Naive thymus-derived CD4-positive, alpha-beta T cell (primary cell): ENCODE data around the gene PLEKHM3. TPM values are rescaled to one million over a fixed set of nuclear protein-coding genes. Genes with fewer than 3 reads are reported as not detected.
A peak's percentile ranks its signal among the peaks of the same experiment; 100 is the strongest.

Source experiments
- ATAC-seq: fragments of 150-1000 bp; cut with Tn5 transposase; 2 replicates; pipeline ENCODE4 v1.10.0; 2021; ENCODE audit warnings: mild to moderate bottlenecking, moderate library complexity
- CTCF ChIA-PET: fragments of 350-600 bp; sonication (Branson Sonifier 250); formaldehyde crosslinking; loops from one replicate; lab custom pipeline; 2021; ENCODE audit warnings: antibody characterized with exemption; lab: Charles Lee
- POLR2A ChIA-PET: fragments of 350-600 bp; sonication (Branson Sonifier 250); formaldehyde crosslinking; loops from one replicate; lab custom pipeline; 2021; ENCODE audit warnings: antibody characterized with exemption, inconsistent platforms; lab: Charles Lee
- DNase-seq, 9 donors: peaks; one replicate each; pipeline versions ENCODE4 v3.0.0 to v3.0.0-alpha.2; 2020 to 2022; ENCODE audit warnings: mixed read lengths in 1 of 9
- H3K27ac ChIP-seq: one replicate; pipeline ENCODE4 v1.7.0; 2013; ENCODE audit warnings: mild to moderate bottlenecking, low read depth, low read length, moderate library complexity
- H3K27me3 ChIP-seq, 2 donors: one replicate each; pipeline ENCODE4 v1.7.0; 2013; ENCODE audit warnings: low read length in 2 of 2, mild to moderate bottlenecking in 2 of 2, moderate library complexity in 2 of 2; ENCODE audit not compliant: control insufficient read depth in 2 of 2, insufficient read depth in 2 of 2
- H3K36me3 ChIP-seq, 3 experiments: 1 replicate in 2 of 3; 2 replicates in 1 of 3; pipeline ENCODE4 v1.7.0; 2013; ENCODE audit warnings: low read length in 3 of 3, mild to moderate bottlenecking in 3 of 3, moderate library complexity in 1 of 3; ENCODE audit not compliant: insufficient read depth in 3 of 3, control insufficient read depth in 2 of 3
- H3K4me1 ChIP-seq, 2 donors: one replicate each; pipeline ENCODE4 v1.7.0; 2013; ENCODE audit warnings: low read length in 2 of 2, mild to moderate bottlenecking in 2 of 2, moderate library complexity in 1 of 2; ENCODE audit not compliant: control insufficient read depth in 2 of 2, insufficient read depth in 2 of 2
- H3K4me3 ChIP-seq: 2 replicates; pipeline ENCODE4 v1.7.0; 2013; ENCODE audit warnings: mild to moderate bottlenecking, low read length
- H3K9me3 ChIP-seq, 3 experiments: 1 replicate in 2 of 3; 2 replicates in 1 of 3; pipeline ENCODE4 v1.7.0; 2013; ENCODE audit warnings: low read length in 3 of 3; ENCODE audit not compliant: control insufficient read depth in 2 of 3
- H3K27ac Mint-ChIP-seq, 9 donors: one replicate each; pipeline ENCODE4 v1.8.0; 2020 to 2022; ENCODE audit warnings: mixed read lengths in 9 of 9, mild to moderate bottlenecking in 8 of 9, moderate library complexity in 5 of 9, inconsistent platforms in 2 of 9
- H3K27me3 Mint-ChIP-seq, 5 donors: one replicate each; pipeline ENCODE4 v1.8.0; 2021 to 2022; ENCODE audit warnings: mixed read lengths in 5 of 5, mild to moderate bottlenecking in 1 of 5
- H3K36me3 Mint-ChIP-seq, 5 donors: one replicate each; pipeline ENCODE4 v1.8.0; 2020 to 2022; ENCODE audit warnings: mixed read lengths in 5 of 5, mild to moderate bottlenecking in 3 of 5, inconsistent platforms in 1 of 5
- H3K4me1 Mint-ChIP-seq, 7 donors: one replicate each; pipeline ENCODE4 v1.8.0; 2020 to 2022; ENCODE audit warnings: mixed read lengths in 7 of 7, mild to moderate bottlenecking in 3 of 7, inconsistent platforms in 1 of 7
- H3K4me3 Mint-ChIP-seq, 10 donors: one replicate each; pipeline ENCODE4 v1.8.0; 2020 to 2022; ENCODE audit warnings: mild to moderate bottlenecking in 10 of 10, mixed read lengths in 10 of 10, moderate library complexity in 6 of 10, inconsistent platforms in 2 of 10
- H3K9me3 Mint-ChIP-seq, 11 donors: one replicate each; pipeline ENCODE4 v1.8.0; 2020 to 2022; ENCODE audit warnings: mixed read lengths in 11 of 11, mild to moderate bottlenecking in 4 of 11, inconsistent platforms in 1 of 11, moderate library complexity in 1 of 11
- intact Hi-C, 2 donors: fragments of 100-400 bp; cut with micrococcal nuclease; formaldehyde crosslinking; loops; one replicate each; pipeline ENCODE4 v1.15.1; 2023
- polyA plus RNA-seq, 2 donors: library from polyadenylated mRNA; unstranded; fragments of 300-500 nt; fragmentation: Illumina TruSeq; gene quantifications; one replicate each; pipeline ENCODE4 v1.2.3, GENCODE V29; 2021
- total RNA-seq, 6 experiments: library from RNA in 5 of 6; stranded (reverse) in 5 of 6; gene quantifications; 1 replicate in 5 of 6; 2 replicates in 1 of 6; pipeline ENCODE4 v1.2.3 and lab custom pipeline; 2021 to 2026

PLEKHM3 gene, protein sequence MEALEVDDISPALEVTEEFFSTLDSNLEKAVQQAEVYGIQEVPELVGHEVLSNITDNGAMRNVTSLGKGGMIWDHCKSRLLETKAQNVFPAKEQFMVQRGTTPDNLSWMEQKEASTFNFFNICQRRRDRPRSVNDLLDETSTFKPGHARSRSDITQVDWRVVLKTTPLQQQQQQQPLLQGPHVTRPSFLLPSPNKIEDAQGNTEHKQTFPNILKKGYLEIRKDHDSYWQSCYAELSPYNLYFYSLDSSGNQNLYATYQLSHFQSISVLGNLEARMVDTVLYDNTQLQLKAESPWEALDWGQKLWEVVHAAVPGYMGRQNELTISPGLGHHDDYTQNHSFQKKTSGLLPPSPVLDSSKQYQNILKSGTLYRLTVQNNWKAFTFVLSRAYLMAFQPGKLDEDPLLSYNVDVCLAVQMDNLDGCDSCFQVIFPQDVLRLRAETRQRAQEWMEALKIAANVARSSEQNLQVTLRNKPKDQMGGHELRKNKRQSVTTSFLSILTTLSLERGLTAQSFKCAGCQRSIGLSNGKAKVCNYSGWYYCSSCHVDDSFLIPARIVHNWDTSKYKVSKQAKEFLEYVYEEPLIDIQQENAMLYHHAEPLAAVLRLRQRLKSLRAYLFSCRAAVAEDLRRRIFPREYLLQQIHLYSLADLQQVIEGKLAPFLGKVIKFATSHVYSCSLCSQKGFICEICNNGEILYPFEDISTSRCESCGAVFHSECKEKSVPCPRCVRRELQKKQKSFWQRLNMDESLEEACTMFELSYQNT
- total RNA-seq (10 to 100 TPM in 4 of 5 experiments, 1 to 10 TPM in 1; 6.1 to 19.4 (median 15.5) TPM), polyA plus RNA-seq (1 to 10 TPM; 3.8 to 5.4 TPM), total RNA-seq (lab: John Stamatoyannopoulos, UW) (30.3 reads per million, percentile 60 among the genes with 10 or more reads in this experiment)

- ChIA-PET POLR2A (interaction anchor here (0.6 to 2.8 kb wide), 7 partner anchors 10 to 496 kb away, joined by 3 to 17 read pairs (median 3); partner anchors contain the start of genes CCNYL1, CREB1 and METTL21A), CTCF (no interaction called here)
- Mint-ChIP-seq H3K36me3 (peaks cover 0 to 8% (median 2%) of the 10 kb centered on the region in 5 donors), H3K4me3 (peak within 1 kb of the TSS; percentile 85 to 100 (median 96)), H3K4me1 (peaks cover 12 to 34% (median 27%) of the 10 kb centered on the region in 7 donors), H3K27me3 (no peaks in the 10 kb centered on the region), H3K9me3 (peaks cover 0 to 2% (median 0%) of the 10 kb centered on the region in 11 donors), H3K27ac (peak within 1 kb of the TSS; percentile 89 to 98 (median 94))
- peak within 1 kb of the TSS; percentile 88 for H3K4me3 ChIP-seq
- peaks cover 0 to 5% (median 0%) of the 10 kb centered on the region in 3 experiments for H3K36me3 ChIP-seq
- ATAC-seq = peak; percentile 93
- intact Hi-C loops = loop anchor here (1.0 to 5.0 kb wide), 10 partner anchors 241 to 1977 kb away; partner anchors contain the start of genes CCNYL1 (in 2 of the 2), CREB1 (in 2 of the 2), FASTKD2 (in 2 of the 2) and MDH1B (in 2 of the 2)
- H3K27me3 ChIP-seq = no peaks in the 10 kb centered on the region
- peak; percentile 12 to 80 (median 62) for DNase-seq
- H3K4me1 ChIP-seq = peaks cover 0 to 4% of the 10 kb centered on the region in 2 donors
- no peaks in the 10 kb centered on the region for H3K9me3 ChIP-seq
- peak within 1 kb of the TSS; percentile 76 for H3K27ac ChIP-seq
Observed at GRCh38 chr2:208025037-208025813, at the start of gene PLEKHM3. Gene PLEKHM3 (minus strand): TSS chr2:208025527. CDS start chr2:208001639, 23,888 bp downstream.

DNA sequence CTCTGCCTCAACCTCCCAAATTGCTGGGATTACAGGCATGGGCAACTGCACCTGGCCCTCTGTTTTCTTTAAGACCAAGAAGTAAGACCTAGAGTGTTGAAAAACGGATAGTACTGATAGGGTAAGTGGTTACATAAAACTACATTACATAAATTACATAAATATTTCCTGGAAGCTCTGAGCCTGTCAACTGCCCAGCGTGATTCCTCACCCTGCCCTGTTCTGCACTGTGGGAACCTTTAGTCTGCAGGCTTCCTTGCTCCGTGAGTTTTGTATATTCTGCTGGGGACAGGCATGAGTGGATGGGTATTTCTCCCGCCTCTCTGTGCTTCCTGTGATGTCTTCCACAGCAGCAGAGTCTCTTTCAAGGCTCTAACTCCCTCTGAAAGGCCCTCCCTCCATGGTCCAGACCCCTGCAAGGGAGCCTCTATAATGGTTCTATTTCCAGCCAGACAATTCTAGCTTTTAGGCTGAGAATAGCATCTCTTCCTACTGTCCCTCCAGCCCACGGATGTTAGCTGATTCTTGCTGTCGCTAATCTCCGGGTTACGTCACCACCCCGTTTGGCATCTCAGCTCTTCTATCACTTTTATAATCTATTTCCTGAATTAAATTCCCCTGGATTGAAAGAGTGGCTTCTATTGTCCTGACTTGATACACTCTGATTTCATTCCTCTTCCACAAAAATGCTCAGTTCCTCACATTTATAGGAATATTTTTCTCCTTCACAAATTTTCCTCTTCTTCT, 49.5 kb upstream of the PLEKHM3 start:
- peaks cover 0 to 9% (median 0%) of the 10 kb centered on the region in 5 donors for H3K36me3 Mint-ChIP-seq
- peaks cover 12 to 38% (median 22%) of the 10 kb centered on the region in 5 donors for H3K27me3 Mint-ChIP-seq
- Histone ChIP-seq H3K27ac (no peak overlapping the region), H3K36me3 (no peaks in the 10 kb centered on the region), H3K27me3 (peaks cover 0 to 3% of the 10 kb centered on the region in 2 donors), H3K9me3 (no peaks in the 10 kb centered on the region), H3K4me1 (no peaks in the 10 kb centered on the region), H3K4me3 (no peak overlapping the region)
- no peaks in the 10 kb centered on the region for H3K4me1 Mint-ChIP-seq
- no peak for DNase-seq
- CTCF ChIA-PET = interaction anchor here (0.5 to 1.0 kb wide), 3 partner anchors 14 to 330 kb away, joined by 3 to 4 read pairs (median 4); no protein-coding TSS in a partner anchor
- POLR2A ChIA-PET = no interaction called here
- ATAC-seq = no peak
- no peak overlapping the region for H3K27ac Mint-ChIP-seq
- peaks cover 0 to 4% (median 0%) of the 10 kb centered on the region in 11 donors for H3K9me3 Mint-ChIP-seq
- no peak overlapping the region for H3K4me3 Mint-ChIP-seq
- intact Hi-C loops = loop anchor here (5.0 to 10.0 kb wide), 2 partner anchors 1382 to 1520 kb away; no protein-coding TSS in a partner anchor

DNA sequence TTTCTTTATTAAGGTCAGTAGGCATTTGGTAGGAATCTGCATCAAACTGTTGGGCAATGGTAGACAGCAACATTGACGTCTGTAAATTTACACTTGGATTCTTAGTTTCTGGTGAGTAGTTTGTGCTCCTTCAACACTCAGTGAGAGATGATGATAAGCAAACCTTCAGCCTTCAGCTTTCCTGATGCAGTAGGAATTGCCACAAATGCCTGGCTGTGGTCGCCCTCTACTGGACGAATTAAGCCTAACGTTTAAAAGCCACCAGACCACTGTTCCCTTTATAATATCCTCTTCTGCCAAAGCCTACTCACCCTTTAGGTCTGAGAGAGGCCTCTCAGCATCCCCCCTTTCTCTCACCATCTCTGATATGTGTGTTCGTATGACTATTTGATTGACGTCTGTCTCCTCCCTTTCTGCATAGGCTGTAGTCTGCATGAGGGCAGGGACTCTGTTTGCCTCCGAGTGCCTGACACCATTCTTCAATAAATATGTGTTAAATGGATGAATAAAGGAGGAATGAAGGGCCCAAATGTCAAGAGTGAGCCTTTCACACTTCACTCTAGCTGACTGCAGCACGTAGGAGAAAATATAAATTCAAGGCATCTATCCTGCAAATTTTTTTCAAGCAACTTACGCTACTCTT, 47.0 kb upstream of the PLEKHM3 start:
- H3K4me1 ChIP-seq = no peaks in the 10 kb centered on the region
- ChIA-PET CTCF (interaction anchor here (0.8 to 1.1 kb wide), 4 partner anchors 10 to 1377 kb away, joined by 3 to 4 read pairs (median 4); no protein-coding TSS in a partner anchor), POLR2A (no interaction called here)
- H3K9me3 Mint-ChIP-seq = peaks cover 0 to 1% (median 0%) of the 10 kb centered on the region in 11 donors
- H3K27ac ChIP-seq = no peak overlapping the region
- peak; percentile 15 to 62 (median 38) for DNase-seq
- H3K36me3 Mint-ChIP-seq = peaks cover 0 to under 1% (median 0%) of the 10 kb centered on the region in 5 donors
- no peaks in the 10 kb centered on the region for H3K4me1 Mint-ChIP-seq
- H3K27ac Mint-ChIP-seq = no peak overlapping the region
- peaks cover 0 to 3% of the 10 kb centered on the region in 2 donors for H3K27me3 ChIP-seq
- H3K9me3 ChIP-seq = no peaks in the 10 kb centered on the region
- H3K36me3 ChIP-seq = no peaks in the 10 kb centered on the region
- H3K4me3 ChIP-seq = no peak overlapping the region
- no peak overlapping the region for H3K4me3 Mint-ChIP-seq
- peaks cover 5 to 17% (median 10%) of the 10 kb centered on the region in 5 donors for H3K27me3 Mint-ChIP-seq
- intact Hi-C loops = loop anchor here (1.0 to 10.0 kb wide), 10 partner anchors 326 to 1518 kb away; no protein-coding TSS in a partner anchor
- ATAC-seq = peak; percentile 78

DNA sequence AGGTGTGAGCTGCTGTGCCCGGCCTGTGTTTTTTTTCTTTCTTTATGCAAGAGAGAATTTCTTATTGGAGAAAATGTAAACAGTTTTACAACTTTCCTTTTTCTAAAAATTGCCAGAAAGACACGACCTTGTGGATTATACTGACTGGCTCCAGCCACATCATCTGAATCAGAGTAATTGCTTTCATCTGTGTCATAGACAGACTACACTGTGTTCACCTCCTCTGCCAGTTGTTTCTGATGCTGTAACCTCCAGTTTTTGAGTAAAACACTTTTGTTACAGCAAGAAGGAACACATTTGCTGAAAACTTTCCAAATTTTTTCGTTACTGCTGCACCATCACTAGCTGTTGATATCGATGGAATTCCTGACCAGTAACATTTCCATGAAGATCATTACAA, 43.9 kb upstream of the PLEKHM3 start:
- H3K36me3 ChIP-seq = no peaks in the 10 kb centered on the region
- H3K27ac Mint-ChIP-seq = no peak overlapping the region
- peaks cover 0 to 6% (median 1%) of the 10 kb centered on the region in 5 donors for H3K27me3 Mint-ChIP-seq
- ATAC-seq (no peak), DNase-seq (no peak)
- no peaks in the 10 kb centered on the region for H3K36me3 Mint-ChIP-seq
- intact Hi-C loops = no loop called here
- POLR2A ChIA-PET = no interaction called here
- no peak overlapping the region for H3K4me3 Mint-ChIP-seq
- no peak overlapping the region for H3K27ac ChIP-seq
- peaks cover 0 to under 1% (median 0%) of the 10 kb centered on the region in 11 donors for H3K9me3 Mint-ChIP-seq
- no peaks in the 10 kb centered on the region for H3K27me3 ChIP-seq
- CTCF ChIA-PET = interaction anchor here (0.8 kb wide), 1 partner anchor 11 kb away, joined by 6 read pairs; no protein-coding TSS in a partner anchor
- H3K4me3 ChIP-seq = no peak overlapping the region
- H3K4me1 Mint-ChIP-seq = no peaks in the 10 kb centered on the region
- no peaks in the 10 kb centered on the region for H3K4me1 ChIP-seq
- no peaks in the 10 kb centered on the region for H3K9me3 ChIP-seq

DNA sequence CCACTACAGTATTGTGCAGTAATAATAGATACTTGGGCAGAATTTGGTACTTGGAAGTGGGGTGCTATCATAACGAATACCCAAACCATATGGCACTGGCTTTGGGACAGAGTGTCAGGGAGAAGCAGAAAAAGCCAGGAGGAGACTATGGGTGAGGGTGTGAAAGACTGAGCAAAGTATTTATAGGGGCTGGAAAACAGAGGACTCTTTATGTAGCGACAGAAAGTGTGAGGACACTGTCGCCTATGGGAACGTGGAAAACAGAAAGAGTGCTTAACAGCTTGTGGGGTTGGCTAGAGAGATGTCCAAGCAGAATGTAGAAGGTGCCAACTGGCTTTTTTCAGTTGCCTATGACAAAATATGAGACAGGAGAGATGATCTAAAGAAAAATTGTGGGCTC, 40.7 kb upstream of the PLEKHM3 start:
- ATAC-seq = no peak
- no peaks in the 10 kb centered on the region for H3K4me1 Mint-ChIP-seq
- H3K27ac Mint-ChIP-seq = no peak overlapping the region
- DNase-seq = no peak
- no peaks in the 10 kb centered on the region for H3K36me3 Mint-ChIP-seq
- Histone ChIP-seq H3K4me1 (no peaks in the 10 kb centered on the region), H3K27ac (no peak overlapping the region), H3K4me3 (no peak overlapping the region), H3K9me3 (no peaks in the 10 kb centered on the region), H3K27me3 (no peaks in the 10 kb centered on the region), H3K36me3 (no peaks in the 10 kb centered on the region)
- intact Hi-C loops = no loop called here
- H3K9me3 Mint-ChIP-seq = no peaks in the 10 kb centered on the region
- CTCF ChIA-PET = no interaction called here
- peaks cover 0 to 9% (median 0%) of the 10 kb centered on the region in 5 donors for H3K27me3 Mint-ChIP-seq
- POLR2A ChIA-PET = no interaction called here
- H3K4me3 Mint-ChIP-seq = no peak overlapping the region
